GM12875 (cell line): ENCODE measurements around the gene IL31RA.

Experiments
- H3K4me3 ChIP-seq: one replicate; pipeline ENCODE4 v1.5.1; 2011; ENCODE audit warnings: low read depth, low read length, control low read depth
- CTCF ChIP-seq: IDR thresholded peaks from 2 replicates; pipeline ENCODE4 v1.5.1; 2011; ENCODE audit warnings: low read depth, mild to moderate bottlenecking, control low read depth, inconsistent platforms, low read length, moderate library complexity, borderline replicate concordance; ENCODE audit not compliant: insufficient read depth

IL31RA gene

GRCh38 chr5:55923865-55924500 is 72.8 kb downstream of the IL31RA start:
- no peak for TF ChIP-seq CTCF
- H3K4me3 ChIP-seq = no peak overlapping the region

- TF ChIP-seq CTCF = no peak
- H3K4me3 ChIP-seq = no peak overlapping the region
Measured at GRCh38 chr5:55924744-55925143, 73.6 kb downstream of the IL31RA start.

GRCh38 chr5:55925181-55925580 is 74.0 kb downstream of the IL31RA start:
- no peak for TF ChIP-seq CTCF

GRCh38 chr5:55925712-55926111 is 74.6 kb downstream of the IL31RA start:
- H3K4me3 ChIP-seq = no peak overlapping the region
- TF ChIP-seq CTCF = no peak

More at GRCh38 chr5:55925181-55925580, 74.0 kb downstream of the IL31RA start:
- no peak overlapping the region for H3K4me3 ChIP-seq

- H3K4me3 ChIP-seq = no peak overlapping the region
- TF ChIP-seq CTCF = no peak
Measured at GRCh38 chr5:55926476-55926875, 75.3 kb downstream of the IL31RA start.

GRCh38 chr5:55927861-55928655 is 76.9 kb downstream of the IL31RA start:
- no peak overlapping the region for H3K4me3 ChIP-seq
- no peak for TF ChIP-seq CTCF
